Stimulated activated CD8-positive, alpha-beta memory T cell treated with anti-CD3 and anti-CD28 coated beads, Interleukin-12 subunit alpha, Interleukin-12 subunit beta, amount 100 ng/mL, for 4 hours (primary cell): ENCODE measurements around the gene CFAP97.
"Not testable (repeated sequence)": the region's sequence is repeated elsewhere in the genome, so short reads cannot be mapped to it uniquely, and the experiment has no call there.

Source experiments
- DNase-seq: peaks from one replicate; pipeline ENCODE4 v3.0.0-alpha.2; 2020; ENCODE audit warnings: low read depth

The CFAP97 gene

GRCh38 chr4:185222598-185222997 lies 18.8 kb upstream of the CFAP97 start:
- DNase-seq = no peak

DNA sequence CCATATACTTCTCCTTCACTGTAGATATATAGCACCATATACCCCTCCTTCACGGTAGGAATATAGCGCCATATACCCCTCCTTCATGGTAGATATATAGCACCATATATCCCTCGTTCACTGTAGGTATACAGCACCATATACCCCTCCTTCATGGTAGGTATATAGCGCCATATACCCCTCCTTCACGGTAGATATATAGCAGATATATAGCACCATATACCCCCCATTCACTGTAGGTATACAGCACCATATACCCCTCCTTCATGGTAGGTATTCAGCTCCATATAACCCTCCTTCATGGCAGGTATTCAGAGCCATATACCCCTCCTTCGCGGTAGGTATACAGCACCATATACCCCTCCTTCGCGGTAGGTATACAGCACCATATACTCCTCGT lies 18.1 kb upstream of the CFAP97 start:
- DNase-seq = no peak

- DNase-seq = no peak
Observed at GRCh38 chr4:185221491-185221890, 17.7 kb upstream of the CFAP97 start.

DNA sequence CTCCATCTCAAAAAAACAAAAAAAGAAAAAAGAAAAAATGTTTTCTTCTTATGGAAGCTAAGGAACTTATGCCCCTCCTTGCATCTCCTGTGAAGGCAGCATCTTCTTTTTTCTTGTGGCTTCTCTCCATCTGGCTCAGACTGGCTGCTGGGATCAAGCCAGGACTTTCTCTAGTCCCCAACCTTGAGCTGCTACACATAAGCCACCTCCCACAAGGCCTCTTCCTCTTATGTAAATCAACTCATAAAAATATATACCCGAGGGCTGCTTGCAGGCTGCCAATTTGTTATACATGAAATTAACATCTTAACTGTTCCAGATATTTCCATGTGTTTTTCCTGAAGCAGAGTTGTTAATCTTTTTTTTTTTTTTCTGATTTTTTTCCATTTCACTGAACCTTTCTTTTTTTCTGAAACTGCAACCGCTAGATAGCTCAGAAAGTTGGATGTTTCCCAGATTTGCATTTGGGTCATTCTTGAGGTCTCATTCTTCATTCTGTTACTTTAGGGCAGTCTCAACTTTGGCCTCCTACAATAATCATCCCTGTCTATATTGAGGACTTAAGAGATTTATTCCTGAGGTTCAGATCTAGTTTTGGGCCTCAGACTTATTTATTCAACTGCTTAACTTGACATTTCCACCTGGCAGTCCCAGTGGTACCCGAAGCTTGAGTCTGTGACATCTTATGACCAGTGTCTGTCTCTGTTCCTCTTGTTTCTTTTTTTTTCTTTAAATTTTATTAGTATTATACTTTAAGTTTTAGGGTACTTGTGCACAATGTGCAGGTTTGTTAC lies 15.9 kb upstream of the CFAP97 start:
- no peak for DNase-seq

GRCh38 chr4:185218312-185218711 lies 14.5 kb upstream of the CFAP97 start:
- no peak for DNase-seq

GRCh38 chr4:185217408-185217975 lies 13.7 kb upstream of the CFAP97 start:
- no peak for DNase-seq

- DNase-seq = no peak
Observed at GRCh38 chr4:185215261-185215660, 11.5 kb upstream of the CFAP97 start.

DNA sequence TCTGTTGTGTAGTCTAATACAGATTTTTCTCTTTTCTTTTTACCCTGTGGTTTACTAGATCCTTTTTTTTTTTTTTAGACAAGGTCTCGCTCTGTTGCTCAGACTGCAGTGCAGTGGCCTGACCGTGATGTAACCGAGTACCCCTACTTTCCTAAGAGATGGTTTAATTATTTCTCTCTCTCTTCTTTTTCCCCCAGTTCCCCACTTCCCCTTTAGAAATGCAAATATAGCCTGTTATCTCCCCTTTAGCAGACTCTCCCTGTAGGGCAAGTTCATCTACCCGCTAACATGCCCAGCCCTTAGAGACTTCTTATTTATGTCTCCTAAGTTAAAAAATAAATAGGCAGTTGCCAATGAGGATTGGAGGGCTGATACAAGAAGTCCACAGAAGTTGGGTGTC lies 10.1 kb upstream of the CFAP97 start:
- DNase-seq = no peak

- DNase-seq = no peak
Observed at GRCh38 chr4:185212581-185212980, 8.8 kb upstream of the CFAP97 start.

- DNase-seq = no peak
Observed at GRCh38 chr4:185211641-185212040, 7.8 kb upstream of the CFAP97 start.

DNA sequence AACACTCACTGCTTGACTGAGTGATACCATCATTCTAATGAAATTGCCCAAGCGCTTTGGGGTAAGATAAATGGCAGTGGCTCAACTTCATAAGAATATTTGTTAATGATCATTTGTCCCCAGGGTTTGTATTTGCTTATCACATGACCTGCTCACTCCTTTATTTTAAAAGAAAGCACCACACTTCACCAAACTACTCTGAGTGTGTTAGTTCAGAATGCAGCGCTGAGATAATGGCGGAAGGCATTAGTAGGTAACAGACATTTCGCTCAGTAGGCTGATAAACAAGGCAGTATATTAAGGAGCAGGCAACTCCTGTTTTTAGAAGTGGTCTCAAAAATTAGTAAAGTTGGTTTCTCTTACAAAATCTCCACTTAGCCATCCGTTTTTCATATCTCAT lies 7.2 kb upstream of the CFAP97 start:
- DNase-seq = no peak

- DNase-seq = peak; percentile 22
Observed at GRCh38 chr4:185210102-185210981, 6.5 kb upstream of the CFAP97 start.

DNA sequence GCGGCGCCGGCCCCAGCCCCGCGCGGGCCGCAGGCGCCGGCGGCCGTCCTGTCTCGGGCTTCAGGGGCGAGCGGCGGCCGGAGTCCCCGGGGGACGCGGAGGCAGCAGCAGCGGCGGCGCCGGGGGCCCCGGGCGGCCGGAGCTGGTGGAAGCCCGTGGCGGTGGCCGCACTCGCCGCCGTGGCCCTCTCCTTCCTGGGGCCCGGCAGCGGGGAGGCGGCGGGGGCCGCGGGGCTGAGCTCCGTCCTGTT lies 6.0 kb upstream of the CFAP97 start:
- not testable (repeated sequence) for DNase-seq

- peak; percentile 86 for DNase-seq
Observed at GRCh38 chr4:185209031-185209851, 5.4 kb upstream of the CFAP97 start, which contains the start of gene SNX25. Gene SNX25, plus strand, starts transcription at chr4:185209598. Its CDS starts 229 bp downstream, at chr4:185209827.

- no peak for DNase-seq
Observed at GRCh38 chr4:185207466-185207865, 3.7 kb upstream of the CFAP97 start.

GRCh38 chr4:185205697-185206342 lies 2.0 kb upstream of the CFAP97 start:
- DNase-seq = no peak

DNA sequence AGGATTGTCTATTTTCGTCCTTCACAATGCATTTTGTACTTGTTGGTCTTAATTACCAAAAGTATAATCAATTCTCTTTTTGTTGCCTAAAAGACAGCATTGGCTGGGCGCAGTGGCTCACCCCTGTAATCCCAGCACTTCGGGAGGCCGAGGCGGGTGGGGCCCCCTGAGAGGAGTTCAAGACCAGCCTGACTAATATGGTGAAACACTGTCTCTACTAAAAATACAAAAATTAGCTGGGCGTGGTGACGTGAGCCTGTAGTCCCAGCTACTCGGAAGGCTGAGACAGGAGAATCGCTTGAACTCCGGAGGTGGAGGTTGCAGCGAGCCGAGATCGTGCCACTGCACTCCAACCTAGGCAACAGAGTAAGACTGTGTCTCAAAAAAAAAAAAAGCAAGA lies 1.3 kb upstream of the CFAP97 start:
- DNase-seq = not testable (repeated sequence)

GRCh38 chr4:185204238-185204910 lies 574 bp upstream of the CFAP97 start:
- DNase-seq = no peak

- DNase-seq = no peak
Observed at GRCh38 chr4:185202984-185203485, 765 bp downstream of the CFAP97 start.

- no peak for DNase-seq
Observed at GRCh38 chr4:185201977-185202962, 1.5 kb downstream of the CFAP97 start.
